ENCODE results near the gene EXOSC7.

DNA sequence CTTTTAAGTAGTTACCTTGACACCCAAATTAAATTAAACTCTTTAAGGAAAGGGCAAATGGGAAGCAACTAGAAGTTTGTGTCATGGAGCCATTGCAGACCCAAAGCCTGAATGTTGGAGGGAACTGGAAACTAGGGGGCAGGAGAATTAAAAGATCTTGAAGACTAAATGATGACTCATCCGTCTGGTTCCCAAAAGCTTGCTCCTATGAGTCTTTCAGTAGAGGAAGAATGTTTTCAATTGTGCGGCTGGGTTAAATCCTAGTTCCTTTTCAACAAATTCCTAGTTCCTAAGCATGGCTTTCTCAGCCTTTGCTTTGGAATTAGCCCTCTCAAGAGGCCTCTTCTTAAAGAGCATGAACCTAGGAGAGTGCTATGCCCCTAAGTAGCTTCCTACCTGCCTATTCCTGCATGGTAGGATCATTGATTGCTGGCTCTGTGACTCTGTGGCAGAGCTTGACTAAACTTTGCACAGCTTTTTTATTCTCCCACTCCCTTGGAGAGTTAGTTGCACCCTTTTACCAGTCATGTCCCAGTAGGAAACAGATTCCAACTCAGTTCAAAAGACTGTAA lies 67.8 kb downstream of the EXOSC7 start:
- TF ChIP-seq POLR2A (IDR thresholded peaks at IDR 0.05) = no peak
- TF ChIP-seq, protein P1, sequence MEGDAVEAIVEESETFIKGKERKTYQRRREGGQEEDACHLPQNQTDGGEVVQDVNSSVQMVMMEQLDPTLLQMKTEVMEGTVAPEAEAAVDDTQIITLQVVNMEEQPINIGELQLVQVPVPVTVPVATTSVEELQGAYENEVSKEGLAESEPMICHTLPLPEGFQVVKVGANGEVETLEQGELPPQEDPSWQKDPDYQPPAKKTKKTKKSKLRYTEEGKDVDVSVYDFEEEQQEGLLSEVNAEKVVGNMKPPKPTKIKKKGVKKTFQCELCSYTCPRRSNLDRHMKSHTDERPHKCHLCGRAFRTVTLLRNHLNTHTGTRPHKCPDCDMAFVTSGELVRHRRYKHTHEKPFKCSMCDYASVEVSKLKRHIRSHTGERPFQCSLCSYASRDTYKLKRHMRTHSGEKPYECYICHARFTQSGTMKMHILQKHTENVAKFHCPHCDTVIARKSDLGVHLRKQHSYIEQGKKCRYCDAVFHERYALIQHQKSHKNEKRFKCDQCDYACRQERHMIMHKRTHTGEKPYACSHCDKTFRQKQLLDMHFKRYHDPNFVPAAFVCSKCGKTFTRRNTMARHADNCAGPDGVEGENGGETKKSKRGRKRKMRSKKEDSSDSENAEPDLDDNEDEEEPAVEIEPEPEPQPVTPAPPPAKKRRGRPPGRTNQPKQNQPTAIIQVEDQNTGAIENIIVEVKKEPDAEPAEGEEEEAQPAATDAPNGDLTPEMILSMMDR (IDR thresholded peaks at IDR 0.05) = no peak

All from heart left ventricle (tissue), 13 donors.